Stimulated activated CD4-positive, alpha-beta T cell treated with anti-CD3 and anti-CD28 coated beads, Interleukin-12 subunit alpha, Interleukin-12 subunit beta, amount 100 ng/mL, for 24 hours (primary cell): Measurements from ENCODE around the gene VAPB.
A peak's percentile ranks its signal among the peaks of the same experiment; 100 is the strongest.

Experiments
- DNase-seq, 2 experiments: peaks; one replicate each; pipeline ENCODE4 v3.0.0-alpha.2; 2020; ENCODE audit warnings: low read depth in 2 of 2

Gene VAPB

DNA sequence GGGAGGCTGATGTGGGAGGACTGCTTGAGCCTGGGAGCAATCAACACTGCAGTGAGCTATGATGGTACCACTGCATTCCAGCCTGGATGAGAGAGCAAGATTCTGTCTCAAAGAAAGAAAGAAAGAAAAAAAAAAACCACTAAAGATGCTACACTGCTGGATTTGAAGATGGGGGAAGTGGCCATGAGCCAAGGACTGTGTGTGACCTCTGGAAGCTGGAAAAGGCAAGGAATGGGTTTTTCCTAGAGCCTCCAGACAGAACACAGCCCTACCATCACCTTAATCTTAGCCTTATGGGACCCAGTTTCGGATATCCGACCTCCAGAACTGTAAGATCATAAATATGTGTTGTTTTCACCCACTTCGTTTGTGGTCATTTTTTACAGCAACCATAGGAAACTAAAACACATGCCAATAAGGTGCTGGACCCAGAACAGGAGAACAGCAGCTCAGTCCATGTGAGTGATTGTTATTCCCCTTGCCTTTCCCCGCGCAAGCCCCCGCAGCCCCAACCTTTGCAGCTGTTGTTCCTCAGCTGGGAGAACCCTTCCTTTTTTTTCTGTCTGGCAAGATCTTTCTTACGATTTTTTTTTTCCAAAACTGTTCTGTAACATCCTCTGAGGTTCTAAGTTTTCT is 11.1 kb upstream of the VAPB start:
- DNase-seq = no peak

DNA sequence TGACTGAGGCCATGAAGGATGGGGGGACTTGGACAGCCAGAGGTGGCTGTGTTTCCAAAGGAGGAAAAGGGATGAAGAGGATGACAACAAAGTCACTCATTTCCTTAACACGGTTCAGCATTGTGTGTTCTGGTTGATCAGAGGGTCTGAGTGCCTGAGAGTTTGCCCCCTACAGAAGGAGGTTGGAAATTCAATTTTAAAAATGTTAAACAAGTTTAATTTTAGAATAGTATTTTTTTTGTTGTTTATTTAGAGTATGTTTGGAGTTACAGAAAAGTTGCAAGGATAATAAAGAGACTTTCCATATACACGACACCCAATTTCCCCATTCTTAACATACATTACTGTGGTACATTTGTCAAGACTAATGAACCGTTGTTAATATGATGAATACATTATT is 10.3 kb upstream of the VAPB start:
- no peak for DNase-seq

DNA sequence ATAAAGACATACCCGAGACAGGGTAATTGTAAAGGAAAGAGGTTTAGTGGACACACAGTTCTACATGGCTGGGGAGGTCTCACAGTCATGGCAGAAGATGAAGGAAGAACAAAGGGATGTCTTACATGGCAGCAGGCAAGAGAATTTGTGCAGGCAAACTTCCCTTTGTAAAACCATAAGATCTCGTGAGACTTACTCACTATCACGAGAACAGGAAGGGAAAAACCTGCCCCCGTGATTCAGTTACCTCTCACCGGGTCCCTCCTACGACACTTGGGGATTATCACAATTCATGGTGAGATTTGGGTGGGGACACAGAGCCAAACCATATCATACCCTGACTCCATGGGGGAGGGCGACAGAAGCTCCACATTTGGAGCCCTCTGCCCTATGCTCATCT is 7.4 kb upstream of the VAPB start:
- no peak for DNase-seq

DNA sequence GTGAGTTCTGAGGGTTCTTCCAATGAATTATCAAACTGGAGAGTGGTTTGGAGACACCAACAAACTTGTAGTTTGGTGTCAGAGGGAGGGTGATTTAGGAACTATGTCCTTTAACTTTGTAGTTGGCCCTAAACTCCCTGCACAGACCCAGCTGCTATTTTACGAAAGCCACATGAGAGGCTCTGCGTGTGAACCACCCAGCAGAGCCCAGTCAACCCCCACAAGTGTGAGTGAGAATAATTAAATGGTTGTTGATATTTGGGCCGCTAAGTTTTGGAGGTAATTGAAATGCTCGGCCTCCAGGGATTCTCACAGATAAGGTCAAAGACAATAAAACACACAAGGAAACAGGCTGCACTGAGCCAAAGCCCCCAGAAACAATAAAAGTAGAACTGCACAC is 6.9 kb upstream of the VAPB start:
- no peak for DNase-seq

DNA sequence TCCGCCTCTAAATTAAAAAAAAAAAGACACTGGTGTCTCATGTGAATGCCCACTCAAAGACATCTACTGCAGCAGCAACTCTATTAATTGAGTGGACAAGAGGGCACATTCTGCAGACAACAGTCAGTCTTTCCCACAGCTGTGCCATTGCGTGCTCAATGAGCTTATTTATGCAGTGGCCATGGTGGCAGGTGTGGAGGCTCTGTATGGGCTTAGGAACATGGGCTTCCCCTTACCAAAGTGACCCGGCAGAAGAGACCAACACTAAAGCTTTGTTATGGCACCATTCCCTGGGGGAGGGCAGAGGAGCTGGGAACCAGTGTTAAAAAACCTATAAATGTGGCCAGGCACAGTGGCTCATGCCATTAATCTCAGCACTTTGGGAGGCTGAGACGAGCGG is 4.2 kb upstream of the VAPB start:
- no peak for DNase-seq

DNA sequence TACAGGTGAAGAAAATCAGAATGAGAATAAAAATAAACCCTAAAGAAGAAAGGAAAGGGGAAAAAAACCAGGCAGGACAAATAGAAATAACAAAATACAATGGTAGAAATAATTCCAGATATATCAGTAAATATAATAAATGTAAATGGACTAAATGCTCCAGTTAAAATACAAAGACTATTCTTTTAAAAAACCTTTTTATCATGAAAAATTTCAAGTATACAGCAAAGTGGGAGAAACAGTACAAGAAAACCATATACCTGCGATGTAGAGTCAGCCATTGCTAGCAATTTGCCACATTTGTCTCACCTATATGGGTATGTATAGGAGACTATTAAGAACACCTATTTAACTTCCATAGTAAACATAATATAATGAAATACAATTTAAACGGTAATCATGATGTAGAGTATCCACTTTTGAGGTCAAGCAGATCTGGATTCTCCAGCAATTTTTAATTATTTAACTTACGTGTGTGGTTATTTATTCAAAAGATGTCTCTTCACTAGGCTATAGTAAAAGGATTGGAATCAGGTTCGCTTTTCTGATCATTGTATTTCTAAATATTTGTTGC is 914 bp upstream of the VAPB start:
- no peak for DNase-seq

DNA sequence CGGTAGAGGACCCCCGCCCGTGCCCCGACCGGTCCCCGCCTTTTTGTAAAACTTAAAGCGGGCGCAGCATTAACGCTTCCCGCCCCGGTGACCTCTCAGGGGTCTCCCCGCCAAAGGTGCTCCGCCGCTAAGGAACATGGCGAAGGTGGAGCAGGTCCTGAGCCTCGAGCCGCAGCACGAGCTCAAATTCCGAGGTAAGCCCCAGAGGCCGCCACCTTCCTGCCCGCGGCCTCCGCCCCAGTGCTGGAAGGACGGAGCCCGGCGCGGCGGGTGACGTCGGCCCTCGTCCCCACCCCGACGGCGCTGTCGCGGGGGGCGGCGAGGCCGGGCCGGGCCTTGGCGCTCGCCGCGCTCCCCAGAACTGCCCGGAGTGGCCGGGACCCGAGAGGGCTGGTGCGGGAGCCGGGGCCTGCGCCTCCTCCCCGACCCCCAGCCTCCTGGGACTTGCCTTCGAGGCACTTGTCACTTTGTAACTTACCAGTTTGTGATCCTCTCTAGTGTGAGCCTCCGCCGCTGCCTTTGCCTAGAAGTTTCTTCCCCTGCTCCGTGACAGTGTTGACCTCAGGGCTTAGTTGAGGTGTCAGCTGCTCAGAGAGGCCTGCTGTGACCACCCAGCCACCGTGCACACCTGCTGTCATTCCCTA is 417 bp downstream of the VAPB start:
- peak in 1 of 2 experiments; percentile 8 for DNase-seq

DNA sequence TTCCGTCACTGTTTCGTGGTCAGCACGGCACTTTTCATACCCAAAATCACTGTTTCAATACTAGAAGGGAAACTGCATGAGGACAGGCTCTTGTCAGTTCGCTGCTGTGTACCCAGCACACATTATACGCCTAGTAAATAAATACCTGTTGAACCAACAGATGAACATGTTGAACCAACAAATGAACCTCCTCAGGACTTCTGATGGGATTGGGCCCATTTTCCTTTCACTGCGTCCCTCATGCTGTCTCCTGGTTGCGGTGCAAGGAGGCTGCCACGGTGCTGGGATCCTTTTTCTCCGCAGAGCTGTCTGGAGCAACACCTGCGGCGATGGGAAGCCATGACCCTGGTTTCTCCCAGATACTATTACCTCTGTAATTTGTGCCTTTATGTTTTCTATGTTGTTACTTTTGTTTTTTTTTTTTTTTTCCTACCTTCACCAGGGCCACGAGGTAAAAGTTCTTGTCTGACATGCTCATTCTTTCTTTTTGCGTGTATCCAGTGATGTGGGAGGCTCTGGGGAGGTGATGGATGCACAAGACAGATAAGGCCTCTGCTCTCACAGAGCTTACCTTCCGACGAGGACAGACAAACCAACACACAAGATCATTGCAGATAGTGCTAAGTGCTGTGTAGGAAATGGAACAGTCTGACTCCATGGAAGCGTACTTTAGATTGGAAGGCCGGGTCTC is 1.1 kb downstream of the VAPB start:
- DNase-seq = no peak

DNA sequence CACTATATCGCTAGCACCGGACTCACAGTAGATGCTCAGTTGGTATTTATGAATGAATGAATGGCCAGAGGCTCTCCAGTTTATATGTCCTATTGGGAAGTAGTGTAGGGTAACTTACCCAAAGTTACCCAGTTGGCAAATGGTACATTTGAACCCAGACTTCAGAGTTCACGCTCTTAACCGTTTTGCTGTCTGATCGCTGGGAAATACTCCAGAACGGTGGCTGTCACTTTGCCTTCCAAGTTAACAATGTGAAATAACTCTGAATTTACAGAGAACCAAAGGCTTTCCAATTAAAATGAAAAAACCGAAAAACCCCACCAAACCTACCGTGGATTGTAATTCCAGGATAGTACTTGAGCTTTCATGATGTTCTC is 1.6 kb downstream of the VAPB start:
- DNase-seq = no peak

DNA sequence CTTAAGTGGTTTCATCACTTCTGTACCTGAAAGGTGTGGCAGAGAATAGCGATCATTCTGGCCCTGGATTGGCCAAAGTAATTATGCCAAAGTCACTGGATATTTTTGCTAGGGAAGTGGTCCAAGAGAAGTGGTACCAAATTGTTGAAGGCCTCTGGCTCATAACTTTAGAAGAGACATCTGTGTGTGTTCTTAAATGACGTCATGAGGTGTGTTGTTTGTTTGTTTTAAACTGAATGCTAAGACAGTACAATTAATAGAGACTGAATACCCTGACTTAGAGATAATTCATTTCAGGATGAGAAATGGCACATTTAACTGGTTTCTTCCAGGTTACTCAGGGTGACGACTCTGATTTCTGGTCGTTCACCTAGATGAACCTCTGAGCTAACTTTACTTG is 3.3 kb downstream of the VAPB start:
- DNase-seq = no peak

DNA sequence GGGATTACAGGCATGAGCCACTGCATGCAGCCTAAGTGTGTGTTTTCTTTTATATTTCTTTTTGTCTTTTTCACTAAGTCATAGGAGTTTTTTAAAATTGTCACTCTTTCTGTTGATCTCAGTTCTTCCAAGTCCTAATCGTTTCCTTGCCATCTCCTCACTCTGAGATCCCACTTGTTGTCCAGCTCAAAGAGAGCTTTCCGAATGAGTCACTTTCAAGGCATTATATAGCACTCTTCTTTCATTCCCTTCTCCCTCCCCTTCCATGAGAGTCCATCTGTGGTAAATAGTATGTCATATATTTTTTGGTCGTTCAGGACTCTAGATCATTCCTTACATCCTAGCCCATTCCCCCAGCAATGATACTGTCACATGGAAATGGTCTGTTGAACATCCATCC is 4.3 kb downstream of the VAPB start:
- no peak for DNase-seq

DNA sequence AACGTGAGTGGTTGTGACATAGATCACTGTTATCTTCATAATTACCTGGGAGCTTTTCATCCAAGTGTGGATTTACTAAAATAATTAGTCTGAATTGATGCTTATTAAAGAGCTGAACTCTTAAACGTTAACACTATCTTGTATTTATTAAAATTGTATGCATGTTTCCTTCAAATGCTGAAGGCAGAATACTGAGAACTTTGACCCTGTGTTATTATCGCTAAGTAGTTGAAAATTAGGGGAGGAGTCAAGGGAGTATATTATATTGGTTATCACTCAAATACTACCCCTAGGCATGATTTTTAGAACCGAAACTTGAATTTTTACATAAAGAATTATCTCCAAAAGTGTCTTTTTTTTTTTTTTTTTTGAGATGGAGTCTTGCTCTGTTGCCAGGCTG is 5.8 kb downstream of the VAPB start:
- no peak for DNase-seq

DNA sequence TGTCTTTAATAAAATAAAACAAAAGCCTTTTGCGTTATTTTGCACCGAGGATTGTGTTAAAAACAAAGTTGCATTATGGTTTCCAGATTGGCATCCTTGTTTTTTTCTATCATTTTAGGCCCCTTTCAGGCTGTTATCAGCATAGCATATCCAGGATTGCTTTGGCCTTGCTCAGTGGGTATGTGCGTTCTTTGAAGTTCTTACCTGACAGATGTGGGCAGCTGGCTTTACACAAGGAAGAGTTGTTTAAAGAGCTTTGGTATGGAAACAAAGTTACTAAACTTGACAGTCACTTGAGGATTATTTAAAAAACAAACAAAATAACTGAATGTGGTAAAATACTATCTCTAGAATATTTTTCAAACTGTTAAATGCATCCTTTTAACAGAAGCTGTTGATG is 6.6 kb downstream of the VAPB start:
- DNase-seq = no peak

DNA sequence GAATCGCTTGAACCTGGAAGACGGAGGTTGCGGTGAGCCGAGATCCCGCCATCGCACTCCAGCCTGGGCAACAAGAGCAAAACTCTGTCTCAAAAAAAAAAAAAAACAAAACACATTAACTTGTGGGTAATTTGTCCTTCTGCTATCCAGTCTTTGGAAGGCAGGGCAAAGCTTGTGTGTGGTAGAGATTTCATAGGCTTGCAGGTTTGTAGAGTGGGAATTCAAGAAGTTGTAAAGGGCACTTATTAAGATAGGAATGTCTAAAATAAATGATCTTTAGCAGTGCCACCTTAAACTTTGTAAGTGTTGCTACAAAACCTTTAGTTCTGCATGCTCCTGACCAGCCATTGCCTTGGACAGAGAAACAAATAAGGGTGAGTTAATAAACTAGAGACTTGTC is 8.4 kb downstream of the VAPB start:
- no peak for DNase-seq

DNA sequence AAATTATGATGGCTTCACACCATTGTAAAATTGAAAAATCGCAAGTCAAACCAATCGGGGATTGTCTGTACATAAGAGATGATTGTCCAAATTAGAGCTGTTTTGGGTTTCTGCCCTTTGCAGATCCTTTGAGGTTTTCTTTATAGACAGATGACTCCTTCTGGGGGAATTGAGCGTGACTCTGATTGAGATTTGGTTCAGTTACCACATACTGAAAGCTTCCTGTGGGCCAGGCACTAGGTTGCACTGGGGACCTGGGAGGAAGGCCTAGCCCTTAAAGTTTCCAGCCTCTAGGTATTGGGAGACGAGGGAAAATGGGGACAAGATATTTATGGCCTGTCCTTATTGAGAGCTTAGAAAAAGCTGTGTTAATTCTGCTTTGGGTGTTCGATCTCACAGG is 9.2 kb downstream of the VAPB start:
- DNase-seq = no peak

DNA sequence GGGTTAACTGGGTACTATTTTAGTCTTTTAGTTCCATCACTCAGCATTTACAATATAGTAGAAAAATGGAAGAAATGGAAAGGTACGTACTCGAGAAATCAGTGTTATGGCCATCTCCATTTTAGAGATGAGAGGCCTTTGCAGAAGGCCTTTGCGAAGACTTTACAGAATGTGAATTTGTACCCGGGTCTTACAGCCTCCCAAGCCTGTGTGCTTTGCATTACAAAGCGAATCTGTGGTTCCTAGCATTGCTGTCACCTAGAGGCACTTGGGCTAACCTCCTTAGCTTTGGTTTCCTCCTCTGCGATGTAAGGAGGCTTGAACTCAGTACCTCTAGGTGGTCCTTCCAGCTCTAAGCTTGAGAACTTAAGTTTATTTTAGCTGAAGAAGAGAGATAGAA is 10.9 kb downstream of the VAPB start:
- DNase-seq = no peak

DNA sequence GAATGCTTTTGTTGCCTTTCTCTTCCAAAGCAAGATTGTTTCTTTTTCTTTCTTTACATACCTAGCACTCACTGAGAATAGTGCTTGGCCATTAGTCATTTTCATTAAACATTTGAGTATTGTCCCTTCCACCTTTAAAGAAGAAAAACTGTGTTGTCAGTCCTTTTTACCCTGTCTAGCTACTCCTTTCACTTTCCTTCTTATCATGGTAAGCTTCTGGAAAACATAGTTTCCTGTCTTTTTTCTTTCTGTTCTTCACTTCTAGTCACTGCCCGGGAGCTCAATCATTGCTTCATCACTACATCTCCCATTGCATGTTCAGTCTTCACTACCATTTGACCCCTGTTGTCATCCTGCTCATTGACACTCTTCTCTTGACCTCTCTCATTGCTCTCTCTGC is 12.1 kb downstream of the VAPB start:
- no peak for DNase-seq

DNA sequence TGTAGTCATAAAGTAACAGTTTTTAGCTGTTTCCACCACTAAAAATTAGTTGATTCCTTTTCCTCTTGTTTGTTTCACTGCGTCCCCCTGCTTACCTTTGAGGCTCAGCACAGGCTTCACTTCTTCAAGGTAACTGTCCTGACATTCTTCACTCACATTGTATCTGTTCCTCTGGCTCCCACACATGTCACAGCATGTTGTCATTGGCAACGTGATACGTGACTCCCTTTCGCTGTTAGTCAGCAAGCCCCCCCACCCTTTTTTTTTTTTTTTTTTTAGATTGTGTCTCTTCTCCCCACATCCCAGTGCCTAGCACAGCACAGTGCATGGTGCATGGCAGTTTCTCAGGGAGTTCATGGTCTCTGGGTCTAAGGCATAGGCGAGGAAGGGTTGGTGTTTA is 13.3 kb downstream of the VAPB start:
- DNase-seq = no peak

DNA sequence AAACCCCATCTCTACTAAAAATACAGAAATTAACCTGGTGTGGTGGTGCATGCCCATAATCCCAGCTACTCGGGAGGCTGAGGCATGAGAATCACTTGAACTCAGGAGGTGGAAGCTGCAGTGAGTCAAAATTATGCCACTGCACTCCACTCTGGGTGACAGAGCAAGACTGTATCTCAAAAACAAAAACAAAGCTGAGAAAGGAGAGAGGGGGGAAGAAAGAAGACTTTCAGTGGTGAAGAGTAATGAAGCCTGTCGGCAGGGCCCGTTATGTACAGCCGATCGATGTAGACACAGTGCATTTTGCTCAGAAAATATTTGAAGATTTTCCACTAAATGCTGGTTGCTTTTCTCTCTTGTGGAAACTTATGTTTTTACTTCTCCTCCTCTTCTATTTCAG is 13.8 kb downstream of the VAPB start:
- DNase-seq = no peak

DNA sequence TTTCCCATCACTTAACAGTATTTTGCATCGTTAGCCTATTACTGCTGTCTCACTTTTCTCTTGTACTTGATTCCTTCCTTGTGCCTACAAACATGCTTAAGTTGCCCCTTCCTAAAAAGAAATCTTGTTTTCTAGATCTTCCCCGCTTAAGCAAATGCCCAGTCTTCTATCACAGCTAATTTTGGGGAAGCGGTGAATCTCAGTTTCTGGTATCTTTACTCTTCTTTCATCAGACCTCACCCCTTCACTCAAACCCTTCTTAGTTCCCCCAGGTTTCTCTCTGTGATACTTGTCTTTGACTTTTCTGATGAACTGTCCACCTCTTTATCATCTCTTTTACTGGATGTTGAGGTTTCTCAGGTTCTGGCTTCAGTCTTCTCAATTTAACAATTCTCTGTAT is 14.2 kb downstream of the VAPB start:
- DNase-seq = no peak

DNA sequence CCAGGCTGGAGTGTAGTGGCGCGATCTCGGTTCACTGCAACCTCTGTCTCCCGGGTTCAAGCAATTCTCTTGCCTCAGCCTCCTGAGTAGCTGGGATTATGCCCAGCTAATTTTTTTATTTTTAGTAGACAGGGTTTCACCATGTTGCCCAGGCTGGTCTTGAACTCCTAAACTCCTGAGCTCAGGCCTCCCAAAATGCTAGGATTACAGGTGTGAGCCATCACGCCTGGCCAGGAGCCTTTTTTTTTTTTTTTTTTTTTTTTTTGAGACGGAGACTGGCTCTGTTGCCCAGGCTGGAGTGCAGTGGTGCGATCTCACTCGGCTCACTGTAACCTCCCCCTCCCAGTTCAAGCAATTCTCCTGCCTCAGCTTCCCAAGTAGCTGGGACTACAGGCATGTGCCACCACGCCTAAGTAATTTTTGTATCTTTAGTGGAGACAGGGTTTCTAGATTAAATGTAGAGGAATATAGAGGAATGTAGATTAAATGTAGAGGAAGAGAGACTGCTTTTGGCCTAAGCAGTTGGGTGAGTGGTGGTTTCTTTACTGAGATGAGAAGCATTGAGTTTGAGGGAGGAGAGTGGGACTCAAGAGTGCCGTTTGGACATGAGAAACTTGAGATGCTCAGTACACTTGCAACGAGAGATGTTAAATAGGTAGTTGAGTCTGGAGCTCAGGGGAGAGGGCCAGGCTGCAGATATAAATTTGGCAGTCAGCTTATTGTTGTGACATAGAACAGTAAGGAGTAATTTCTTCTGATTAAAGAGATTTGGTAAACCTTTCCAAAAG is 16.7 kb downstream of the VAPB start:
- no peak for DNase-seq

DNA sequence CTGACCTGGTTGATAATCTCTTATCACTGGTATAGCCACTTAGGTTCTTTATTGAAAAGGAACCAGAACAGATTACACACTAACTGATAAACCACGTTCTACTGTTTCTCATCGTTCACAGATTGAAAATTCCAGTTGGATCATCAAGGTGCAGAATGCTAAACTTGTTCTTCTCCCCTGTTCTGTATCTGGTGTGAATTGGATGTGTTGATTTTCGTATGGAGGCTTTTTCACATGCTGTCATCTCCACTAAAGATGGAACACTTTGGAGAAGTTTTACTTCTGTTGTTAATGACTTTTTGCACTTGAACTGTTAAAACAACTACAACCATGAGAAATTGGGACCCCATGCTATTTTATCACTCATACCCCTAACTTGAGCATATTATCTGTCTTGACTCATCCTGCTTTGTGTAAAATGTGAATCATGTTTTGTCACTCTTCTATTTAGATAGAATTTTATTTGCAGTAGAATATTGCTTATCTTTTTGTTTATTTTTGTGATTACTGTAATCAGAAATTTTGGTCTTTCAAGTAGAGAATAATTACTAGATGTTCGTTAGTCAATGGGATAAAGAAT is 17.5 kb downstream of the VAPB start:
- DNase-seq = no peak
